Measurements from ENCODE around the gene CDH16. TPM values are rescaled to one million over a fixed set of nuclear protein-coding genes. Genes with fewer than 3 reads are reported as not detected.

CDH16 gene
- total RNA-seq, 1 donor from 2014 or later, result not detected

GRCh38 chr16:66928702-66929388 is 10.2 kb upstream of the CDH16 start:
- Histone ChIP-seq H3K36me3 (no peaks in the 10 kb centered on the region), H3K4me3 (no peak overlapping the region), H3K4me2 (no peak overlapping the region), H3K79me2 (ENCODE audit: low read depth) (peaks cover 9% of the 10 kb centered on the region), H4K20me1 (ENCODE audit: low read depth) (peaks cover 16% of the 10 kb centered on the region), H3F3A (ENCODE audit: low read depth) (peaks cover 12% of the 10 kb centered on the region), H3K27ac (no peak overlapping the region), H2AFZ (replicated peaks) (no peak overlapping the region), H3K4me1 (peaks cover 4% of the 10 kb centered on the region), H3K27me3 (peaks cover 41% of the 10 kb centered on the region), H3K9ac (no peak overlapping the region), H3K9me3 (ENCODE audit: low read depth) (no peaks in the 10 kb centered on the region)
- TF ChIP-seq EZH2phosphoT487 (IDR thresholded peaks at IDR 0.05) (no peak), CTCF (IDR thresholded peaks at IDR 0.05) (peak; percentile 45)
- H3K9me3 Mint-ChIP-seq, result no peaks in the 10 kb centered on the region
- DNase-seq (ENCODE audit: low spot score), result peak; percentile 58
- H3K36me3 Mint-ChIP-seq, result no peaks in the 10 kb centered on the region
- peaks cover 31% of the 10 kb centered on the region for H3K27me3 Mint-ChIP-seq (ENCODE audit: insufficient read depth, low read depth)
- no peak overlapping the region for H3K27ac Mint-ChIP-seq
- H3K4me3 Mint-ChIP-seq, result no peak overlapping the region
- peaks cover 39% of the 10 kb centered on the region for H3K4me1 Mint-ChIP-seq

GRCh38 chr16:66927918-66928649 is 9.4 kb upstream of the CDH16 start:
- Histone ChIP-seq H3K4me2 (no peak overlapping the region), H3K27ac (no peak overlapping the region), H3K36me3 (no peaks in the 10 kb centered on the region), H3K4me3 (no peak overlapping the region), H3K9ac (no peak overlapping the region), H3F3A (ENCODE audit: low read depth) (peaks cover 12% of the 10 kb centered on the region), H3K4me1 (no peaks in the 10 kb centered on the region), H3K9me3 (ENCODE audit: low read depth) (no peaks in the 10 kb centered on the region), H3K79me2 (ENCODE audit: low read depth) (peaks cover under 1% of the 10 kb centered on the region), H2AFZ (replicated peaks) (no peak overlapping the region), H3K27me3 (peaks cover 49% of the 10 kb centered on the region), H4K20me1 (ENCODE audit: low read depth) (peaks cover 10% of the 10 kb centered on the region)
- Mint-ChIP-seq H3K27ac (peak overlapping the region; percentile 69), H3K36me3 (no peaks in the 10 kb centered on the region), H3K9me3 (no peaks in the 10 kb centered on the region), H3K27me3 (ENCODE audit: insufficient read depth, low read depth) (peaks cover 39% of the 10 kb centered on the region), H3K4me3 (no peak overlapping the region), H3K4me1 (peaks cover 32% of the 10 kb centered on the region)
- TF ChIP-seq EZH2 (IDR thresholded peaks at IDR 0.05) (no peak), CTCF (IDR thresholded peaks at IDR 0.05) (no peak), EZH2phosphoT487 (IDR thresholded peaks at IDR 0.05) (no peak)
- DNase-seq (ENCODE audit: low spot score), result no peak

GRCh38 chr16:66926961-66927436 is 8.3 kb upstream of the CDH16 start:
- Mint-ChIP-seq H3K27me3 (ENCODE audit: insufficient read depth, low read depth) (peaks cover 38% of the 10 kb centered on the region), H3K36me3 (no peaks in the 10 kb centered on the region), H3K4me1 (peaks cover 26% of the 10 kb centered on the region), H3K9me3 (no peaks in the 10 kb centered on the region), H3K4me3 (no peak overlapping the region), H3K27ac (no peak overlapping the region)
- Histone ChIP-seq H3K27me3 (peaks cover 53% of the 10 kb centered on the region), H3K79me2 (ENCODE audit: low read depth) (no peaks in the 10 kb centered on the region), H3K9ac (no peak overlapping the region), H3K27ac (no peak overlapping the region), H3K36me3 (no peaks in the 10 kb centered on the region), H3K4me3 (no peak overlapping the region), H3K4me2 (no peak overlapping the region), H4K20me1 (ENCODE audit: low read depth) (peaks cover 10% of the 10 kb centered on the region), H3F3A (ENCODE audit: low read depth) (peaks cover 12% of the 10 kb centered on the region), H2AFZ (replicated peaks) (no peak overlapping the region), H3K4me1 (no peaks in the 10 kb centered on the region), H3K9me3 (ENCODE audit: low read depth) (no peaks in the 10 kb centered on the region)
- DNase-seq (ENCODE audit: low spot score), result no peak
- TF ChIP-seq CTCF (IDR thresholded peaks at IDR 0.05), result no peak
- TF ChIP-seq EZH2 (IDR thresholded peaks at IDR 0.05), result no peak
- TF ChIP-seq EZH2phosphoT487 (IDR thresholded peaks at IDR 0.05), result no peak
